Subcutaneous abdominal adipose tissue (tissue), 5 donors: ENCODE measurements around the gene ACP1.

Source experiments
- H3K27ac ChIP-seq: one replicate; pipeline ENCODE4 v1.7.0; 2013; ENCODE audit warnings: low read depth, mild to moderate bottlenecking, inconsistent platforms, low read length, moderate library complexity
- H3K27me3 ChIP-seq, 5 donors: one replicate each; pipeline ENCODE4 v1.7.0; 2013; ENCODE audit warnings: low read length in 5 of 5, inconsistent platforms in 1 of 5; ENCODE audit not compliant: control insufficient read depth in 5 of 5, insufficient read depth in 4 of 5
- H3K36me3 ChIP-seq, 5 donors: one replicate each; pipeline ENCODE4 v1.7.0; 2013; ENCODE audit warnings: low read length in 5 of 5; ENCODE audit not compliant: control insufficient read depth in 5 of 5, insufficient read depth in 5 of 5
- H3K4me1 ChIP-seq, 5 donors: one replicate each; pipeline ENCODE4 v1.7.0; 2013; ENCODE audit warnings: low read length in 5 of 5, mild to moderate bottlenecking in 3 of 5, moderate library complexity in 1 of 5; ENCODE audit not compliant: control insufficient read depth in 5 of 5, insufficient read depth in 5 of 5
- H3K4me3 ChIP-seq, 5 donors: one replicate each; pipeline ENCODE4 v1.7.0; 2013; ENCODE audit warnings: low read length in 5 of 5, low read depth in 1 of 5
- H3K9ac ChIP-seq, 5 donors: one replicate each; pipeline ENCODE4 v1.7.0; 2013; ENCODE audit warnings: low read length in 5 of 5, mild to moderate bottlenecking in 4 of 5, moderate library complexity in 3 of 5
- H3K9me3 ChIP-seq, 5 donors: one replicate each; pipeline ENCODE4 v1.7.0; 2013; ENCODE audit warnings: low read length in 5 of 5; ENCODE audit not compliant: control insufficient read depth in 5 of 5
- donor health status: healthy.
- donor health status: healthy.
- donor health status: healthy.
- donor health status: healthy.
- donor health status: healthy.

Gene ACP1

GRCh38 chr2:264493-265468 is at the start of gene ACP1:
Gene ACP1, plus strand, starts transcription at chr2:264947. Its CDS starts 18 bp downstream, at chr2:264965.
- peak within 1 kb of the TSS; percentile 87 to 98 (median 96) for H3K4me3 ChIP-seq
- H3K4me1 ChIP-seq = peaks cover 2 to 29% (median 26%) of the 10 kb centered on the region in 5 donors

GRCh38 chr2:216068-216467 is 48.7 kb upstream of the ACP1 start:
- Histone ChIP-seq H3K36me3 (peaks cover 8 to 24% (median 17%) of the 10 kb centered on the region in 5 donors), H3K9me3 (peaks cover 0 to 6% (median 4%) of the 10 kb centered on the region in 5 donors), H3K9ac (no peak overlapping the region), H3K27me3 (peaks cover 0 to 3% (median 0%) of the 10 kb centered on the region in 5 donors), H3K4me3 (no peak overlapping the region), H3K27ac (no peak overlapping the region), H3K4me1 (no peaks in the 10 kb centered on the region)

More at GRCh38 chr2:264493-265468, at the start of gene ACP1:
- H3K27me3 ChIP-seq = no peaks in the 10 kb centered on the region
- H3K36me3 ChIP-seq = peaks cover 0 to 5% (median 3%) of the 10 kb centered on the region in 5 donors
- H3K9ac ChIP-seq = peak within 1 kb of the TSS; percentile 44 to 94 (median 89)
- peaks cover 0 to 14% (median 0%) of the 10 kb centered on the region in 5 donors for H3K9me3 ChIP-seq
- H3K27ac ChIP-seq = peak within 1 kb of the TSS; percentile 74

GRCh38 chr2:223451-223850 is 41.3 kb upstream of the ACP1 start:
- H3K9ac ChIP-seq = no peak overlapping the region
- H3K9me3 ChIP-seq = no peaks in the 10 kb centered on the region
- H3K4me3 ChIP-seq = no peak overlapping the region
- H3K27me3 ChIP-seq = no peaks in the 10 kb centered on the region
- H3K4me1 ChIP-seq = peaks cover 0 to 5% (median 2%) of the 10 kb centered on the region in 5 donors
- peaks cover 27 to 47% (median 40%) of the 10 kb centered on the region in 5 donors for H3K36me3 ChIP-seq
- no peak overlapping the region for H3K27ac ChIP-seq

- Histone ChIP-seq H3K4me3 (no peak overlapping the region), H3K27me3 (no peaks in the 10 kb centered on the region), H3K9ac (no peak overlapping the region), H3K27ac (no peak overlapping the region), H3K4me1 (peaks cover 0 to 5% (median 2%) of the 10 kb centered on the region in 5 donors), H3K9me3 (no peaks in the 10 kb centered on the region), H3K36me3 (peaks cover 32 to 49% (median 40%) of the 10 kb centered on the region in 5 donors)
These were observed 40.6 kb upstream of the ACP1 start for GRCh38 chr2:223971-224760.

- Histone ChIP-seq H3K36me3 (peaks cover 32 to 51% (median 41%) of the 10 kb centered on the region in 5 donors), H3K27me3 (no peaks in the 10 kb centered on the region), H3K9ac (no peak overlapping the region), H3K9me3 (no peaks in the 10 kb centered on the region), H3K27ac (no peak overlapping the region), H3K4me3 (no peak overlapping the region), H3K4me1 (peaks cover 0 to 4% (median 0%) of the 10 kb centered on the region in 5 donors)
These were observed 36.6 kb upstream of the ACP1 start for GRCh38 chr2:228115-228514.

GRCh38 chr2:228518-229278 is 36.0 kb upstream of the ACP1 start:
- Histone ChIP-seq H3K27ac (no peak overlapping the region), H3K36me3 (peaks cover 28 to 55% (median 41%) of the 10 kb centered on the region in 5 donors), H3K9ac (no peak overlapping the region), H3K27me3 (no peaks in the 10 kb centered on the region), H3K4me1 (peaks cover 0 to 3% (median 0%) of the 10 kb centered on the region in 5 donors), H3K4me3 (no peak overlapping the region), H3K9me3 (no peaks in the 10 kb centered on the region)

- peaks cover 23 to 42% (median 35%) of the 10 kb centered on the region in 5 donors for H3K36me3 ChIP-seq
- H3K27ac ChIP-seq = no peak overlapping the region
- H3K9ac ChIP-seq = no peak overlapping the region
- no peak overlapping the region for H3K4me3 ChIP-seq
- H3K27me3 ChIP-seq = no peaks in the 10 kb centered on the region
- no peaks in the 10 kb centered on the region for H3K9me3 ChIP-seq
- no peaks in the 10 kb centered on the region for H3K4me1 ChIP-seq
These were observed 33.1 kb upstream of the ACP1 start for GRCh38 chr2:231521-232185.

GRCh38 chr2:233030-233429 is 31.7 kb upstream of the ACP1 start:
- Histone ChIP-seq H3K9me3 (no peaks in the 10 kb centered on the region), H3K9ac (no peak overlapping the region), H3K4me1 (no peaks in the 10 kb centered on the region), H3K27me3 (no peaks in the 10 kb centered on the region), H3K27ac (no peak overlapping the region), H3K4me3 (no peak overlapping the region), H3K36me3 (peaks cover 17 to 38% (median 29%) of the 10 kb centered on the region in 5 donors)

GRCh38 chr2:234421-234820 is 30.3 kb upstream of the ACP1 start:
- no peaks in the 10 kb centered on the region for H3K9me3 ChIP-seq
- H3K27me3 ChIP-seq = no peaks in the 10 kb centered on the region
- peaks cover 20 to 38% (median 25%) of the 10 kb centered on the region in 5 donors for H3K36me3 ChIP-seq
- no peak overlapping the region for H3K9ac ChIP-seq
- no peak overlapping the region for H3K4me3 ChIP-seq
- H3K27ac ChIP-seq = no peak overlapping the region
- no peaks in the 10 kb centered on the region for H3K4me1 ChIP-seq
